ENCODE measurements around the gene DYRK3.

DNA sequence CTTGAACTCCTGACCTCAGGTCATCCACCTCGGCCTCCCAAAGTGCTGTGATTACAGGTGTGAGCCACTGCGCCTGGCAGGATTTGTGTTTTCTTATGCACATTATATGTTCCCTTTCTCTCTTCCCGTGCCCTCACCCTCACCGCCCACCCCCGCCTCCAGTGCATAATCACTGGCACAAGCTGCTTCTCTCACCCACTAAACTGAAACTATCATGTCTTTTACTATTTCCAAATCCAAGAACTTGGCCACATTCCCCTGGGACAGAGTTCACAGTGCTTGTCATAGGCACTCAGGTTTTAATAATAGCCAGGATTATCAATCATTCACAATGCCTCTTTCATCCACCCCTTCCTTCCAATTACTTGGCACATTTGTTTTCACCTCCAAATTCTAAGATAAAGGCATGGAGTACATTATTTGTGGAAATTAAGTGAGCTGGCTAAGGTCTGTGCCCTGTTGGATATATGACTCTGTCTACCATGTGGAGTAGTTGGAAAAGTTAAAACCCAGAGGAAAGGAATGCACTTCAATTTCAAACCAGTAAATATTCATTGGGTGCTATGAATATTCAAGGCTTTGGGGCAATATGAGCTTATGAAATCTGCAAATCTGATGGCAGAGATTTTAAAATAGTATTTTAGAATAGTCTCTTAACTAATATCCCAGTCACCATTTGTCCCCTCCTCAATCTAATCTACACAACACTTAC is 31.8 kb downstream of the DYRK3 start:
- TF ChIP-seq, protein P1, sequence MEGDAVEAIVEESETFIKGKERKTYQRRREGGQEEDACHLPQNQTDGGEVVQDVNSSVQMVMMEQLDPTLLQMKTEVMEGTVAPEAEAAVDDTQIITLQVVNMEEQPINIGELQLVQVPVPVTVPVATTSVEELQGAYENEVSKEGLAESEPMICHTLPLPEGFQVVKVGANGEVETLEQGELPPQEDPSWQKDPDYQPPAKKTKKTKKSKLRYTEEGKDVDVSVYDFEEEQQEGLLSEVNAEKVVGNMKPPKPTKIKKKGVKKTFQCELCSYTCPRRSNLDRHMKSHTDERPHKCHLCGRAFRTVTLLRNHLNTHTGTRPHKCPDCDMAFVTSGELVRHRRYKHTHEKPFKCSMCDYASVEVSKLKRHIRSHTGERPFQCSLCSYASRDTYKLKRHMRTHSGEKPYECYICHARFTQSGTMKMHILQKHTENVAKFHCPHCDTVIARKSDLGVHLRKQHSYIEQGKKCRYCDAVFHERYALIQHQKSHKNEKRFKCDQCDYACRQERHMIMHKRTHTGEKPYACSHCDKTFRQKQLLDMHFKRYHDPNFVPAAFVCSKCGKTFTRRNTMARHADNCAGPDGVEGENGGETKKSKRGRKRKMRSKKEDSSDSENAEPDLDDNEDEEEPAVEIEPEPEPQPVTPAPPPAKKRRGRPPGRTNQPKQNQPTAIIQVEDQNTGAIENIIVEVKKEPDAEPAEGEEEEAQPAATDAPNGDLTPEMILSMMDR (IDR thresholded peaks at IDR 0.05): no peak
- TF ChIP-seq EZH2 (IDR thresholded peaks at IDR 0.05) (no peak), EZH2phosphoT487 (IDR thresholded peaks at IDR 0.05) (no peak)
